DOHH2 (cell line): ENCODE measurements around the gene LYZL1.
"Not testable (repeated sequence)": the region's sequence is repeated elsewhere in the genome, so short reads cannot be mapped to it uniquely, and the experiment has no call there.

Experiments
- H3F3A ChIP-seq: fragments of 200-600 bp; sonication (generic), shearing (Covaris generic); 2 replicates; pipeline ENCODE4 v1.6.0; 2016; ENCODE audit warnings: antibody characterized with exemption, mild to moderate bottlenecking; ENCODE audit not compliant: control insufficient read depth, insufficient read depth
- H3K27ac ChIP-seq: fragments of 200-600 bp; sonication (generic); 2 replicates; pipeline ENCODE4 v1.5.1; 2014; ENCODE audit warnings: low read depth, mild to moderate bottlenecking, low read length, moderate library complexity
- H3K27me3 ChIP-seq: fragments of 200-600 bp; sonication (generic); 2 replicates; pipeline ENCODE4 v1.6.1; 2014; ENCODE audit warnings: mild to moderate bottlenecking, low read length, mixed read lengths; ENCODE audit not compliant: control insufficient read depth
- H3K36me3 ChIP-seq: fragments of 200-600 bp; sonication (generic); 2 replicates; pipeline ENCODE4 v1.6.1; 2014; ENCODE audit warnings: mild to moderate bottlenecking, low read length, moderate library complexity, mixed read lengths; ENCODE audit not compliant: control insufficient read depth
- H3K4me1 ChIP-seq: fragments of 200-600 bp; sonication (generic); 2 replicates; pipeline ENCODE4 v1.6.1; 2014; ENCODE audit warnings: mild to moderate bottlenecking, low read length, mixed read lengths; ENCODE audit not compliant: control insufficient read depth
- H3K4me2 ChIP-seq: fragments of 200-600 bp; sonication (generic); 2 replicates; pipeline ENCODE4 v1.6.0; 2014; ENCODE audit warnings: mild to moderate bottlenecking, low read length, moderate library complexity
- H3K4me3 ChIP-seq: fragments of 200-600 bp; sonication (generic); 2 replicates; pipeline ENCODE4 v1.5.1; 2014; ENCODE audit warnings: mild to moderate bottlenecking, low read length, mixed read lengths
- H3K79me2 ChIP-seq: fragments of 200-600 bp; sonication (generic); 2 replicates; pipeline ENCODE4 v1.6.1; 2014; ENCODE audit warnings: mild to moderate bottlenecking, low read length, mixed read lengths; ENCODE audit not compliant: control insufficient read depth
- H3K9me2 ChIP-seq: fragments of 200-600 bp; sonication (generic); replicated peaks from 2 replicates; pipeline ENCODE4 v1.6.1; 2014; ENCODE audit warnings: mild to moderate bottlenecking, low read length, mixed read lengths; ENCODE audit not compliant: control insufficient read depth
- H3K9me3 ChIP-seq: fragments of 200-600 bp; sonication (generic); 2 replicates; pipeline ENCODE4 v1.6.1; 2014; ENCODE audit warnings: antibody characterized with exemption, low read length, mixed read lengths; ENCODE audit not compliant: control insufficient read depth, insufficient read depth
- H4K20me1 ChIP-seq: fragments of 200-600 bp; sonication (generic); 2 replicates; pipeline ENCODE4 v1.6.0; 2014; ENCODE audit warnings: low read depth, mild to moderate bottlenecking, antibody characterized with exemption, low read length, moderate library complexity; ENCODE audit not compliant: control insufficient read depth, insufficient read depth
- EZH2phosphoT487 ChIP-seq: fragments of 200-600 bp; sonication (generic); IDR thresholded peaks from 2 replicates; pipeline ENCODE4 v1.6.1; 2017; ENCODE audit warnings: borderline replicate concordance, mild to moderate bottlenecking, antibody characterized with exemption, low read length, moderate library complexity, mixed read lengths
- TF ChIP-seq, protein P1 (sequence below): fragments of 200-600 bp; sonication (generic); IDR thresholded peaks from one replicate; pipeline ENCODE4 v1.5.1; 2014; ENCODE audit warnings: antibody characterized with exemption, mild to moderate bottlenecking, low read depth, low read length; ENCODE audit not compliant: poor library complexity, severe bottlenecking

LYZL1 gene

DNA sequence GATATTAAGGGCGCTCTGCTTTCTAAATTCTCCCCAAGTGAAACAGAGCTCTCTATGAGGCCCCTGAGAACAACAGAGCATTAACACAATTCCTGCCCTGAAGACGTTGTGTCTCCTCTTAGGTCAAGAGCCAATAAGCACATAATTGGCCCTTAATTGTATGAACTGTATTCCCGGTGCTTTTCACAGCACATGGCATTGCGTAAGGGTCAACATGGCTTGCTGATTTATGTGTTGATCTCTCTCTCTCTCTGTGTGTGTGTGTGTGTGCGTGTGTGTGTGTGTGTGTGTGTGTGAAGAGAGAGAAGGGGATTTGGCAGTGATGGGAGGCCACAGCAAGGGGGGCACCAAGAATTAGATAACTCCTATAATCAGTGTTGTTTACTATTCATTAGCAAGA lies 40.5 kb downstream of the LYZL1 start:
- Histone ChIP-seq H3K79me2 (no peaks in the 10 kb centered on the region), H3K9me2 (no peaks in the 10 kb centered on the region), H3K9me3 (no peaks in the 10 kb centered on the region), H3K27ac (no peak overlapping the region), H3F3A (no peaks in the 10 kb centered on the region), H3K4me2 (no peak overlapping the region), H4K20me1 (no peaks in the 10 kb centered on the region), H3K27me3 (no peaks in the 10 kb centered on the region), H3K36me3 (no peaks in the 10 kb centered on the region), H3K4me3 (no peak overlapping the region), H3K4me1 (no peaks in the 10 kb centered on the region)
- no peak for TF ChIP-seq EZH2phosphoT487
- TF ChIP-seq, protein P1, sequence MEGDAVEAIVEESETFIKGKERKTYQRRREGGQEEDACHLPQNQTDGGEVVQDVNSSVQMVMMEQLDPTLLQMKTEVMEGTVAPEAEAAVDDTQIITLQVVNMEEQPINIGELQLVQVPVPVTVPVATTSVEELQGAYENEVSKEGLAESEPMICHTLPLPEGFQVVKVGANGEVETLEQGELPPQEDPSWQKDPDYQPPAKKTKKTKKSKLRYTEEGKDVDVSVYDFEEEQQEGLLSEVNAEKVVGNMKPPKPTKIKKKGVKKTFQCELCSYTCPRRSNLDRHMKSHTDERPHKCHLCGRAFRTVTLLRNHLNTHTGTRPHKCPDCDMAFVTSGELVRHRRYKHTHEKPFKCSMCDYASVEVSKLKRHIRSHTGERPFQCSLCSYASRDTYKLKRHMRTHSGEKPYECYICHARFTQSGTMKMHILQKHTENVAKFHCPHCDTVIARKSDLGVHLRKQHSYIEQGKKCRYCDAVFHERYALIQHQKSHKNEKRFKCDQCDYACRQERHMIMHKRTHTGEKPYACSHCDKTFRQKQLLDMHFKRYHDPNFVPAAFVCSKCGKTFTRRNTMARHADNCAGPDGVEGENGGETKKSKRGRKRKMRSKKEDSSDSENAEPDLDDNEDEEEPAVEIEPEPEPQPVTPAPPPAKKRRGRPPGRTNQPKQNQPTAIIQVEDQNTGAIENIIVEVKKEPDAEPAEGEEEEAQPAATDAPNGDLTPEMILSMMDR: no peak

DNA sequence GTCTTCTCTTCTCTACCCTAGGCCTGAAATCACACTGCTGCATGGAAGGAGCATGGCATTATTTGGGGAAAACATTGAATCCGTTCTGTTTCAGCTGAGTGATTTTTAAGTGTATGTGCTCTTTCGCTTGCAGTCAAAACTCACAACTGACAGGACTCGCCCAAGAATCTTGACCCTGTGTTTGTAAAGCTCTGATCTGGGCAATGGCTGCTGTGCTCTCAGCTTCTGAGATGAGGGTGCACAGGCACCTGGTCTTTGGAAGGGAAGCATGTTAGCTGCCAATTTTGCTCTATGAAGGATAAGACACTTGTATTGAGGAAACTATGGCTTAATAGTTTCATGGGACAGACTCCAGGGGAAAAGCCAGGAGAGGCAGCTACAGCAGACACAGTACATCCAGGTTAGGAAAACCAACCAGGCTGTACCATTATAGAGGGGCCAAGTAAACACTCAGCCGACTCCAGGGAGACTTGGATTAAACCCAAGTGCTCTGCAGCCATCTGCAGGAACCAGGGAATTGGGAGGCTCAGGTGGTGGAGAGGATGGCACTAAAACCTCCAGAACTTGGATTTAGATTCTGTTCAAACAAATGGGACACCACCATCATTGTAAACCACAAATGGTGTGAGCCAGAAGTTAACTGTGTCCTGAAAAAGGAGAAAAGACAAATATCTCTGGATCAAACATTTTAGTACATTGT lies 43.3 kb downstream of the LYZL1 start:
- Histone ChIP-seq H3K4me1 (no peaks in the 10 kb centered on the region), H3K4me3 (no peak overlapping the region)

DNA sequence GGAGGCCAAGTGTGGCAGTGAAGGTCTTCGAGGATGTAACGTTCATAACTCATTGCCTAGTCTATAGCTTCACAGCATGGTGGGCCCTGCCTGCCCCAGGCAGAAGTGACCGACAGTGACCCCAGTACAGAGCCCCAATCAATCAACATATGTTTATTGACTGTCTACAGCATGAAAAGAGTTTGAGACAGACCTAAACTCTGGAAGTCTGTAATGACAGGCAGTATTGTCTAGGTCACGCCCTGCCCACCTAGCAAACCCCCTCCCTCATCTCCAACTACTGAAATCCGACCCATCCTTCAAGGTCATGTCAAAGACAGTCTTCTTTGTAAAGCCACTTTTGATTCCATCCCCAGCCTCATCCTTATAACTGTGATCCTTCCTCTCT lies 43.9 kb downstream of the LYZL1 start:
- H3K27me3 ChIP-seq: no peaks in the 10 kb centered on the region
- no peaks in the 10 kb centered on the region for H3K4me1 ChIP-seq
- no peaks in the 10 kb centered on the region for H3K9me3 ChIP-seq
- TF ChIP-seq EZH2phosphoT487: no peak
- TF ChIP-seq, protein P1: no peak
- no peaks in the 10 kb centered on the region for H3F3A ChIP-seq
- no peaks in the 10 kb centered on the region for H4K20me1 ChIP-seq
- H3K4me3 ChIP-seq: no peak overlapping the region
- H3K4me2 ChIP-seq: no peak overlapping the region
- H3K36me3 ChIP-seq: no peaks in the 10 kb centered on the region
- no peak overlapping the region for H3K27ac ChIP-seq
- H3K9me2 ChIP-seq: no peaks in the 10 kb centered on the region
- H3K79me2 ChIP-seq: no peaks in the 10 kb centered on the region

More for the DNA sequence above, 43.3 kb downstream of the LYZL1 start:
- H3K36me3 ChIP-seq: no peaks in the 10 kb centered on the region
- no peak for TF ChIP-seq EZH2phosphoT487
- TF ChIP-seq, protein P1: no peak
- H3K27ac ChIP-seq: no peak overlapping the region
- H3F3A ChIP-seq: no peaks in the 10 kb centered on the region
- H4K20me1 ChIP-seq: no peaks in the 10 kb centered on the region
- H3K27me3 ChIP-seq: no peaks in the 10 kb centered on the region
- H3K79me2 ChIP-seq: no peaks in the 10 kb centered on the region
- H3K4me2 ChIP-seq: no peak overlapping the region
- no peaks in the 10 kb centered on the region for H3K9me2 ChIP-seq
- H3K9me3 ChIP-seq: no peaks in the 10 kb centered on the region

DNA sequence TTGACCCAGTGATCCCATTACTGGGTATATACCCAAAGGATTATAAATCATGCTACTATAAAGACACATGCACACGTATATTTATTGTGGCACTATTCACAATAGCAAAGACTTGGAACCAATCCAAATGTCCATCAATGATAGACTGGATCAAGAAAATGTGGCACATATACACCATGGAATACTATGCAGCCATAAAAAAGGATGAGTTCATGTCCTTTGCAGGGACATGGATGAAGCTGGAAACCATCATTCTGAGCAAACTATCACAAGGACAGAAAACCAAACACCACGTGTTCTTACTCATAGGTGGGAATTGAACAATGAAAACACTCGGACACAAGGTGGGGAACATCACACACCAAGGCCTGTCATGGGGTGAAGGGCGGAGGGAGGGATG lies 48.7 kb downstream of the LYZL1 start:
- H3K27ac ChIP-seq, H3K4me3 ChIP-seq, H3K9me3 ChIP-seq, H3K9me2 ChIP-seq, H3K4me2 ChIP-seq, H3K4me1 ChIP-seq, H3K27me3 ChIP-seq, H3F3A ChIP-seq, H4K20me1 ChIP-seq, H3K36me3 ChIP-seq, H3K79me2 ChIP-seq: not testable (repeated sequence)
